NCI-H446 treated with DMSO at 0.1 percent for 48 hours (cell line): ENCODE data around the gene AFAP1.

Experiments
- DNase-seq: peaks from one replicate; lab custom pipeline; 2025; lab: John Stamatoyannopoulos, UW

Gene AFAP1

DNA sequence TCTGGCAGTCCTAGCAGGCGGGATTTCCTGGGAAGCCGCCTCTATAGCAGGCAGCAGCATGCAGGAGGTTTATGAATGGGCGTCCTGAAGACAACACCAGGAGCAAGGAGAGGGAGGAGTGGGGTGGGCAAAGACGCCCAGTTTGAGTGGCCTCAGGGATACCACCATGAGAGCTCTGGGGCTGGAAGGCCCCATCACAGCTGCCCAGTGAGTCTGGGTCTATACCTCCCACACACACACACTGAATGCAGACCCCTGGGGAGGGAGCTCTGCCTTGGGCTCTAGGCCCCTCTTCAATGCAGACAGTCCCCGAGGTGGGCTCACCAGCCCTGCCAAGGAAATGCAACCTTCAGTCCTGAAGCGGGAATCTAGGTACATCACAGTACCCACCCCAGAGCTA, 98.6 kb downstream of the AFAP1 start:
- no peak for DNase-seq

GRCh38 chr4:7839856-7840255, 99.8 kb downstream of the AFAP1 start:
- DNase-seq: no peak

DNA sequence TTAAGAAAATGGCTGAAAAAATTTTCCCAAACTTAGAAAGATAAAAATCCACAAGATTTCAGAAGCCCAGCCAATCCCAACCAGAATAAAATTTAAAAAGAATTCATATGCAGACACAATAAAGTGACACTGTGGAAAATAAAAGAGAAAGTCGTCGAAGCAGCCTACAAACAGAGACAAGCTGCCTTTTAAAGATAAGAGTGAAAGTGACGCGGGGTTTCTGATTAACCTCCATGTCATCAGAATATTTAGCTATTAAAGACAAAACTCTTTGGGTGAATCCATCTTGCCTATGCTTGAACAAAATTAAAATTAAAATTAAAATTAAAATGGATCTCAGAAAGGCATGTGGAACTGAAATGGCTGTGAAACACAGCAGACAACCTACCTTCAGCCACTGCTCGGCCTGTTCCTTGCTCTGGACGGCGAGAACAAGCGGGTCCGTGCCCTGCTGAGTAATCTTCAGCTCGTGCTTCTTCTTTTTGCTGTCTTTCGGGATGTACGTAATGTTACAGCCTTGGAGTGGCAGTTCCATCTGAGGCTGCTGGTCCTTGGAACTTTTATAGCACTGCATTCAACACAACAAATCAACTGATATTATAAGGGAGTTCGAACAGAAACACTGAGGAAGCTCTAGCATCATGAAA, 101.4 kb downstream of the AFAP1 start:
- no peak for DNase-seq

DNA sequence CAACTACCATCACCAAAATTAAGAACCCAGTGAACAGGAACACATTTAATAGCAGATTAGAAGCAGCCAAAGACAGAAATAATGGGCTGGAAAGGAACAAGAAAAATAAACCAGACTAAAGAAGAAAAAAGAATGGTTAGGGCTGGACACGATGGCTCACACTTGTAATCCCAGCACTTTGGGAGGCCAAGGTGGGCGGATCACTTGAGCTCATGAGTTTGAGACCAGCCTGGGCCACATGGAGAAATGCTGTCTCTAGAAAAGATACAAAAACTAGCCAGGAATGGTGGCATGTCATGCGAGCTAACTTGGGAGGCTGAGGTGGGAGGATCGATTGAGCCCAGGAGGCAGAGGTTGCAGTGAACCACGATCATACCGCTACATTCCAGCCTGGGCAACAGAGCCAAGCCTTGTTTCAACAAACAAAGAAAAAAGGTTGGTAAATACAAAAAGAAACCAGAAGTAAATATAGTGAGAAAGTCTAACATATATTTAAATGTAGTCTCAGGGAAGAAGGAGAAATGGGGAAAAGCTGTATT, 102.0 kb downstream of the AFAP1 start:
- no peak for DNase-seq

- no peak for DNase-seq
Measured at GRCh38 chr4:7831858-7832730, 107.6 kb downstream of the AFAP1 start.

DNA sequence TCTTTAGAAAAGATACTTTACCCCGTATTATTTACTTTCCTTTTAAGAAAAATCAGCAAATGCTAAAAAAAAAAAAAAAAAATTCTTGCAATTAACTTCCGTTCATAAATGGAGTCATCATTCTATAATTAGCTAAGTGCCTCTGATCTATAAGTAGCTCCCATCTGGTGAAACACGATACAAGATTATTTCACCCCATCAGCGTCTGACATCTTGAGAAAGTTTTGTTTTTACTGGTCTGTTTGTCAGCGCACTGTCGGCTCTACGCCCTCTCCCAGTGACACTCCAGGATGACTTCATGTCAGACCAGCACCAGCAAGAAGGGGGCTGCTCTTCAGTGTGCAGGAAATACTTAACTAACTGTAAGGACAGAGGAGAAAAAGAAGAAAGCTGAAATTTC, 108.3 kb downstream of the AFAP1 start:
- DNase-seq: no peak

GRCh38 chr4:7830747-7831146, 108.9 kb downstream of the AFAP1 start:
- DNase-seq: no peak

DNA sequence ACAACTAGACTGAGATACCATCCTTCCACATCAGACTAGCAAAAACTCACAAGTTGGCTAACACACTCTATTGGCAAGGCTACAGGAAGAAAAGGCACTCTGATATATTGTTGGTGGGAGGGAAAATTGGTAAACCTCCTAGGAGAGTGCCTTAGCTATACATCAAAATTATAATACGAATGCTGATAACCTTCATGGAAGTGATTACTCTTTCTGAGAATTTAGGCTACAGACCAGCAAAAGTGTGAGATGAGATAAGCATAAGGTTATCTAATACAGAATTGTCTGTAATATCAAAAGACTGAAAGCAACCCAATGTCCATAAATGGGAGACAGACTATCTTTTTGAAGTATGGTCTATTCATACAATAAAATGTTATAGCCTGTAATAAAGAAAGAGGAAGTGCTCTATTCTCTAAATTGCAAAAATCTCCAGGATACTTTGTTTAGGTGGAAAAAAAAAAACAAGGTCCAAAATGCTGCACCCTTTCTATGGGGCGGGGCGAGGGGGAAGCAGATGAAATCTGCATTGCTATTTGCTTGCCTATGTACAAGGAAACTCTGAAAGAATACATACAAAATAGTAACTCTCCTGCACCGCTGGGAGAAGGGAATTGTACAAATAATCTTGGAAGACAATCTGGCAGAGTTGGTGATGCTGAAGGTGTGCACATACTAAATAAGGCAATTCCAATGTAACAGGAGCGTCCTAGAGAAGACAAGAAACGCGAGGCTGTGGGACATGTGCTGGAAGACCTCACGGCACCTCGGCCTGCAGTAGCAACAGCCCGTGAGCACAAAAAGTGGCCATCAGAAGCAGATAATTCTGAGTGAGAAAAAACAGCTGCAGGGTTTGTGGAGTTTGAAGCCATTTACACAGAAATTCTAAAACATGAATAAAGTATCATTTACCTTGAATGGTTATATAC, 109.7 kb downstream of the AFAP1 start:
- no peak for DNase-seq

DNA sequence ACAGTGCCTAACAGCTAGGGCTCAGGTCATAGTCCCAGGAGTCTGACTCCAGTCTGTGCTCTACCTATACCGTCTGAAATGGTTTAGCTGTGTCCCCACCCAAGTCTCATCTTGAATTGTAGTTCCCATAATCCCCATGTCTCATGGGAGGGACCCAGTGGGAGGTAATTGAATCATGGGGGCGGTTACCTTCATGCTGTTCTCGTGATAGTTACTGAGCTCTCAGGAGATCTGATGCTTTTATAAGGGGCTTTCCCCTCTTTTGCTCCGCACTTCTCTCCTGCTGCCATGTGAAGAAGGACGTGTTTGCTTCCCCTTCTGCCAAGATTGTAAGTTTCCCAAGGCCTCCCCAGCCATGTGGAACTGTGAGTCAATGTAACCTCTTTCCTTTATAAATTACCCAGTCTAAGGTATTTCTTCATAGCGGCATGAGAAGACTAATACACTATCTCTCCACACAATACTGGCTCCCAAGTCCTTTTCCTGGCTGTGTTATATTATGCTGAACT, 110.8 kb downstream of the AFAP1 start:
- no peak for DNase-seq

DNA sequence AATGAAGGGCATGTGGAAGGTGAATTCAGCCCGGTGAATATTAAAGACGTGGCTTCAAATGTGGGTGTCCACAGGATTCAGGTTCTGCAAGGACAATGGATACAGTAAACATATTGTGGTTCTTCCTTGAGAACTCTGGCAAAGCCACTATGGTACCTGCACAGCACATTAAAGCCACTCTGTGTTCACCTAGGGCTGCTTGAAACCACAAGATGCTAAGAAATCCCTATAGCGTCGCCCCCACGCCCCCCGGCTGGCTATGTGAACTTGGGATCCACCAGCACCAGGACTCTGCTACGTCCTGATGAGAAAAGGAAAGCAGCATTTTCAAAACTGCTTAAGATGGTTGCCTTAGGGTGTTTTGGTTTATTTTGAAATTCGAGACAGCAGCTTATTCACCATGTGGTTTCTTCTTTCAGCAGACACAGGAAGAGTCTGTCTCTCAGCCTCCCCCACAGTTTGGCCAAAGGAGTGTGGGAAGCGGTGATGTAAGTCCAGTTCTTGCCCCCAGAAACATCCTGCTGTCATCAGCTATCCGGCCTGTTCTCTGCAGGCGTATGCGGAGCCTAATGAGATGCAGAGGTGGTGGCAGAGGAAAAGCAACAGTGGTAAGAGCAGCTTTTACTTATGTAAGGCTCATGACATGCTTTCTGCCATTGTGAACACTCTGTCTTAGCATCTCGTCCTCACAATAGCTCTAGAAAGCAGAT, 111.5 kb downstream of the AFAP1 start:
- DNase-seq: no peak

DNA sequence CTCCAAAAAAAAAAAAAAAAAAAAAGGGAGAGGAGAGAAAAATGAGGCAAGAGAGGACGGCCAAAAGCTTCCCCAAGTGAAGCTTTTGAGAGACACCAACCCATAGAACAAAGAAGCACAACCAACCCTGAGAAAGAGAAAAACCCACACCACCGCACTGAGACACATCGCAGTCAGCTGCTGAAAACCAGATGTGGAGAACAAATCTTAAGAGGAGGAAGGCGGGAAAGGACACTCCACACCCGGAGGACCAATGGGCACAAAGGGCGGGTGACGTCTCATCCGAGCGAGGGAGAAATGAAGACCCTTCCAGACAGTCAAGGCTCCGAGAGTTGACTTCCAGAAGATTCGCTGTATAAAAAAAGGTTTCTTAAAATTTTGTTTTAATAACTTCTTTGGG, 112.1 kb downstream of the AFAP1 start:
- DNase-seq: no peak

DNA sequence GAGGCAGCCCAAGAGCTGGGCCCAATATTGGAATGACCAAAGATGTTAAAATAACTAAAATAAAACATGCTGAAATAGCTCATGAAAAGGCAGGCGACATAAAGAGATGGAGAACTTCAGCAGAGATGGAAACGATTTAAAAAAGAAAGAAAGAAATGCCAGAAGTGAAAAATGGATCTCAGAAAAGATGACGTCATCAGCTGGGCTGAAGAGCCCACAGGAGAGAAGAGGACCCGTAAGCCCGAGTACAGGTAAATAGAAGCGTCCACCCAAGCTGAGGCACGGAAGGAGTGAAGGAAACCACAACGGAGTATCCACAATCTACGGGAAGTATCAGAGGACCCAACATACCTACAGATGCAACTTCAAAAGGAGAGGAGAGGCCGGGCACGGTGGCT, 112.8 kb downstream of the AFAP1 start:
- no peak for DNase-seq

DNA sequence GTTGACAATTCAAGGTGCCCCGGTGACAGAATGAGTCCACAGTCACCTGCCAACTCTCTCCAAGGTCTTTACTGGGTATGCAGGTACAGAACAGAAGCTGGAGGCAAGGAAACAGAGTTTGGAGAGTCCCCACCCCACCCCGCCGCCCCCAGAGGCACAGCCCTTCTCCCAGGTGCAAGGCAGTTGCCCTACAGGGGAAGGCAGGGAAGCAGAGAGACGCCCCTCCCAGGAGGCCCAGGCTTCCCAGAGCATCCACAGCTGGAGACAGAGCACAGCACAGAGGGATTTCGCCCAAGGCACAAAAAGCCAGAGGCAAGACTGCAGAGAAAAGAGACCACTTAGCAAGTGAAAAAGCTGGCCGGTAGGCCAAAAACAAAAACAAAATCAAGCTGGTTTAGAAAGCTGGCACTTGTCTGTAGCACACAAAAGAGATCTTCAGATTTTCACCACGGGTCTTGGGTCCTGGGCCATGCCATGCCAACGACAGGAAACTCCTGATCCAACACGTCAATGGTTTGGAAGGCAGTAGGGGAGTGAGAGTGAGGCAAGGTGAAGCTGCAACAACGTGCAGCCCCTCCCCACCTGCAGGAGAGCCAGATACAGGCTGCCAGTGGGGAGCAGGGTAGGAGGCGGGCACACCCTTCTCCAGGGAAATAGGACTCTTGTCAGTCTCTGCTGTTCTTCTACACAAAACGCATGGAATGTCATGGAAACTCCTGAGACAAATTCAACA, 113.3 kb downstream of the AFAP1 start:
- DNase-seq: no peak

DNA sequence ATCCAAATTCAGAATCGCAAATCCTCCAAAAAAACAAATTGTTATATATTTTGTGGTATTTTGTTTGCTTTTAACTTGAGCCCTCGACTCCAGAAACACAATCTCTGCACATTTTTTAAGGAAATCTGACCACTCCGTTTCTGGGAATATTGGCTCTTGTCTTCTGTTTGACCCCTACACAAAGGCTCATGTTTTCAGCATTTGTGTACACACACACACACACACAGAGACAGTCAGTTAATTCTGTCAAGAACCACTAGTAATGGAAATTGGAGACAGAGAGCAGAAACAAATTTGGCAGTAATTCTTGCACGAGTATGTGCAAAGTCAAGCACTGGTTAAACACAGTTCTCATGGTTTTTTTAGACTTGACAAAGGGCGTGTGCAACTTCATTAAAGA, 115.4 kb downstream of the AFAP1 start:
- no peak for DNase-seq

GRCh38 chr4:7823416-7823824, 116.2 kb downstream of the AFAP1 start:
- DNase-seq: no peak

DNA sequence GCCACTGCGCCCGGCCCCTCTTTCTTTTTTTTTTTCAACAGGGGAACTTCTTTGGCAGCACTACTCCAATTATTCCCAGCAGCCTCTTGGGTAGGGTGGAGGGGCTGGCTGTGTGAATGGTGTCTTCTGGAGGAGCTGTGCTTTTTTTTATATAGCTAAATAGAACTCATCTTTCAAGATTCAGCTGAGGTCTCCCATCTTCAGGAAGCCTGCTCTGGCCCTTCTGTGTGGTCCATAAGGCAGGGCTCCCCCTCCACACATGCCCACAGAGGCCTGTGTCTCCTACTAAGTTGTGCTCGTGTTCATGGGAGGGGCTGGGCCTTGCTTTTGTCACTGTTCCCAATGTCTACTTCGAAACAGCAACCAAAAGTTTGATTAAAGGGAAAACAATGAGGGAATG, 116.8 kb downstream of the AFAP1 start:
- no peak for DNase-seq

- no peak for DNase-seq
Measured at GRCh38 chr4:7822137-7822505, 117.5 kb downstream of the AFAP1 start.

GRCh38 chr4:7821245-7822136, 118.2 kb downstream of the AFAP1 start:
- no peak for DNase-seq

GRCh38 chr4:7820031-7820818, 119.4 kb downstream of the AFAP1 start:
- DNase-seq: no peak
